ENCODE data around the gene HAPSTR1.

DNA sequence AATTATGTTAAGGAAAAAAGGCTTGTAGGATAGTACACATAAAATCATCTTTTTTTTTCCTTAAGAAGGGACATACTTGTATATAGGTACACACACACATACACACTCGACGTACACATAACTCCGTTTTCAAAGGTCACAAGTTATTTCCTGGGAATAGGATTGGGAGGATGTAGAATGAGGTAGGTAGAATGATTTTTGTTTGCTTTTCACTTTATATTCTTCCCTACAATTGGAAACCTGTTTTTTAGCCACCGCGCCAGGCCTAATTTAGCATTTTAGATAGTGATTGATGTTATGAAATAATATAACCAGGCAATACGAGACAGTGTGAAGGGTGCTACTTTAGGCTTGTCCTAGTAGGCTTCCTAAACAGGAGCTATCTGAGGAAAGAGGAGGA lies 1.8 kb upstream of the HAPSTR1 start:
- TF ChIP-seq, protein P1, sequence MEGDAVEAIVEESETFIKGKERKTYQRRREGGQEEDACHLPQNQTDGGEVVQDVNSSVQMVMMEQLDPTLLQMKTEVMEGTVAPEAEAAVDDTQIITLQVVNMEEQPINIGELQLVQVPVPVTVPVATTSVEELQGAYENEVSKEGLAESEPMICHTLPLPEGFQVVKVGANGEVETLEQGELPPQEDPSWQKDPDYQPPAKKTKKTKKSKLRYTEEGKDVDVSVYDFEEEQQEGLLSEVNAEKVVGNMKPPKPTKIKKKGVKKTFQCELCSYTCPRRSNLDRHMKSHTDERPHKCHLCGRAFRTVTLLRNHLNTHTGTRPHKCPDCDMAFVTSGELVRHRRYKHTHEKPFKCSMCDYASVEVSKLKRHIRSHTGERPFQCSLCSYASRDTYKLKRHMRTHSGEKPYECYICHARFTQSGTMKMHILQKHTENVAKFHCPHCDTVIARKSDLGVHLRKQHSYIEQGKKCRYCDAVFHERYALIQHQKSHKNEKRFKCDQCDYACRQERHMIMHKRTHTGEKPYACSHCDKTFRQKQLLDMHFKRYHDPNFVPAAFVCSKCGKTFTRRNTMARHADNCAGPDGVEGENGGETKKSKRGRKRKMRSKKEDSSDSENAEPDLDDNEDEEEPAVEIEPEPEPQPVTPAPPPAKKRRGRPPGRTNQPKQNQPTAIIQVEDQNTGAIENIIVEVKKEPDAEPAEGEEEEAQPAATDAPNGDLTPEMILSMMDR (IDR thresholded peaks at IDR 0.05) = no peak
- no peak for TF ChIP-seq POLR2A (IDR thresholded peaks at IDR 0.05)

Data from heart left ventricle (tissue), 13 donors.